ENCODE measurements around the gene TNP2.
A peak's percentile ranks its signal among the peaks of the same experiment; 100 is the strongest.

DNA sequence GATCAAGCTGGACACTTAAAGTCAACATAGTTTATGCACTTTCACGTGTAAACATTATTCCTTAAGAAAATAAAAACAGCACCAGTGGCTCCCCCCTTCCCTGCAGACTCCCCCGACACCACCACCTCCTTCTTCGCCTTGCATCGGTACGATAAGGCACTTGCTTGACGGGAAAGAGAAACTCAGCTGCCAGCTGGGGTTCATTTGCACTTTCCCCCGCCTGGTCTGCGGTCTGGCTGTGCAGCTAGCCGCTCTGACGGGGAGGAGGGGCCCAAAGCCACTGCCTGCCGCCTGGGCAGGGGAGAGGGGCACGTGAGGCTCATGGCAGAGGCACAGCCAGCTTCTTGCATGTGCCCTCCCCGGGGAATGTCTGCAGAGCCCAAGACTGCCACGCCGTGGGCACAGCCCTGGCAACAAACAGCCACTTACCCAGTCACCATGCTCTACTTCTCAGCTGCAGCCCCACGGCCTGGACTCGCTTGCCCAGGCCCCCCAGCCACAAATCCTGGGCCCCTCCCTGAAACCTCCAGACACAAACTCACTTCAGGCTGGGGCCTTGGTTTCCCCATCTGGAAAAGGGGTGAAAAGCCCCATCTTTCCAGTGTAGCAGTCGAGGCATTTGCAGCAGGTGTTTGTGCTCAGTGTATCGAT, 28.5 kb upstream of the TNP2 start:
- TF ChIP-seq, protein P1, sequence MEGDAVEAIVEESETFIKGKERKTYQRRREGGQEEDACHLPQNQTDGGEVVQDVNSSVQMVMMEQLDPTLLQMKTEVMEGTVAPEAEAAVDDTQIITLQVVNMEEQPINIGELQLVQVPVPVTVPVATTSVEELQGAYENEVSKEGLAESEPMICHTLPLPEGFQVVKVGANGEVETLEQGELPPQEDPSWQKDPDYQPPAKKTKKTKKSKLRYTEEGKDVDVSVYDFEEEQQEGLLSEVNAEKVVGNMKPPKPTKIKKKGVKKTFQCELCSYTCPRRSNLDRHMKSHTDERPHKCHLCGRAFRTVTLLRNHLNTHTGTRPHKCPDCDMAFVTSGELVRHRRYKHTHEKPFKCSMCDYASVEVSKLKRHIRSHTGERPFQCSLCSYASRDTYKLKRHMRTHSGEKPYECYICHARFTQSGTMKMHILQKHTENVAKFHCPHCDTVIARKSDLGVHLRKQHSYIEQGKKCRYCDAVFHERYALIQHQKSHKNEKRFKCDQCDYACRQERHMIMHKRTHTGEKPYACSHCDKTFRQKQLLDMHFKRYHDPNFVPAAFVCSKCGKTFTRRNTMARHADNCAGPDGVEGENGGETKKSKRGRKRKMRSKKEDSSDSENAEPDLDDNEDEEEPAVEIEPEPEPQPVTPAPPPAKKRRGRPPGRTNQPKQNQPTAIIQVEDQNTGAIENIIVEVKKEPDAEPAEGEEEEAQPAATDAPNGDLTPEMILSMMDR (IDR thresholded peaks at IDR 0.05; ENCODE audit: borderline replicate concordance, extremely low read depth, low read length, poor library complexity, severe bottlenecking) = peak; percentile 75
- no peak for TF ChIP-seq EZH2 (IDR thresholded peaks at IDR 0.05; ENCODE audit: borderline replicate concordance, low read depth, low read length, severe bottlenecking)
